ENCODE measurements around the gene FNDC8.

- TF ChIP-seq SUZ12 (IDR thresholded peaks at IDR 0.05; ENCODE audit: extremely low read depth, insufficient read depth, insufficient read length) (no peak), YY1 (IDR thresholded peaks at IDR 0.05; ENCODE audit: insufficient read depth, insufficient read length) (no peak)
Observed at GRCh38 chr17:35087731-35088355, 33.6 kb upstream of the FNDC8 start.
